Endothelial cell of umbilical vein (primary cell): ENCODE data around the gene PAPPA2.

ENCODE experiments used
- EZH2 ChIP-seq: IDR thresholded peaks from 2 replicates; pipeline ENCODE4 v1.6.1; 2012; ENCODE audit warnings: borderline replicate concordance, low read depth, mild to moderate bottlenecking, moderate library complexity, low read length, inconsistent platforms; ENCODE audit not compliant: severe bottlenecking
- FOS ChIP-seq: IDR thresholded peaks from 2 replicates; pipeline ENCODE4 v1.6.1; 2011; ENCODE audit warnings: mild to moderate bottlenecking, low read length, moderate library complexity, borderline replicate concordance; ENCODE audit not compliant: insufficient read depth
- POLR2AphosphoS5 ChIP-seq: IDR thresholded peaks from 2 replicates; pipeline ENCODE4 v1.6.1; 2012; ENCODE audit warnings: low read depth, mild to moderate bottlenecking, control low read depth, low read length, moderate library complexity; ENCODE audit not compliant: insufficient read depth

DNA sequence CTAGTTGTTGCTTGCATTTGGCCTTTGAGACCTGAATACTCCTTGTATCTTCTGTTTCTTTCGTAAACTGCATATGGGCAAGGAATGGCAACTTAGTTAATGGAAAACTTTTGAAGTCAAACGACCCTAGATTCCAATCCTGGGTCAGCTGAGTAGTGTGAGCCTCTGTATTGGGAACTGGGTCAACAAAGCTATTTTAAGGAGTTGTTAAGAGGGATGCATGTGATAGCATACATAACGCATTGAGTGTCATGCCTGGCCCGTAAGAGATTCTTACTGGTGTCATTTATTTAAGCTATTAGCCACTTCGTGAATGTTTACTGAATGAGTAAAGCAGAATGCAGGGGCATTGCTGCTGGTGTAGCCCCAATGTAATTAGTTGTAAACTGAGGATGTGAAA, 340.1 kb downstream of the PAPPA2 start:
- TF ChIP-seq FOS (no peak), POLR2AphosphoS5 (no peak), EZH2 (no peak)
